OCI-LY1 (cell line): Measurements from ENCODE around the gene ZNF212.

Source experiments
- H2AFZ ChIP-seq: fragments of 200-600 bp; sonication (generic), shearing (Covaris generic); 2 replicates; pipeline ENCODE4 v1.6.0; 2014; ENCODE audit warnings: antibody characterized with exemption, mild to moderate bottlenecking, low read length
- H3F3A ChIP-seq: fragments of 200-600 bp; sonication (generic), shearing (Covaris generic); 2 replicates; pipeline ENCODE4 v1.6.0; 2014; ENCODE audit warnings: mild to moderate bottlenecking, antibody characterized with exemption, low read length, moderate library complexity; ENCODE audit not compliant: insufficient read depth
- H3K27ac ChIP-seq: fragments of 200-600 bp; sonication (generic); 2 replicates; pipeline ENCODE4 v1.5.1; 2014; ENCODE audit warnings: low read length, mixed run types, mild to moderate bottlenecking, low read depth; ENCODE audit not compliant: poor library complexity, severe bottlenecking
- H3K27me3 ChIP-seq: fragments of 200-600 bp; sonication (generic); 2 replicates; pipeline ENCODE4 v1.6.0; 2014; ENCODE audit warnings: antibody characterized with exemption, mild to moderate bottlenecking, low read length, moderate library complexity; ENCODE audit not compliant: insufficient read depth
- H3K36me3 ChIP-seq: fragments of 200-600 bp; sonication (generic); 2 replicates; pipeline ENCODE4 v1.6.1; 2014; ENCODE audit warnings: mild to moderate bottlenecking, antibody characterized with exemption, low read length, moderate library complexity, mixed read lengths; ENCODE audit not compliant: insufficient read depth
- H3K4me1 ChIP-seq: fragments of 200-600 bp; sonication (generic); 2 replicates; pipeline ENCODE4 v1.5.1; 2014; ENCODE audit warnings: mild to moderate bottlenecking, low read length, moderate library complexity; ENCODE audit not compliant: insufficient read depth, severe bottlenecking
- H3K4me2 ChIP-seq: fragments of 200-600 bp; sonication (generic), shearing (Covaris generic); 2 replicates; pipeline ENCODE4 v1.6.1; 2014; ENCODE audit warnings: low read length
- H3K4me3 ChIP-seq: fragments of 200-600 bp; sonication (generic); 2 replicates; pipeline ENCODE4 v1.5.1; 2014; ENCODE audit warnings: low read length, low read depth, mild to moderate bottlenecking, mixed read lengths; ENCODE audit not compliant: poor library complexity, severe bottlenecking
- H3K79me2 ChIP-seq: fragments of 200-600 bp; shearing (Covaris generic); 2 replicates; pipeline ENCODE4 v1.6.1; 2016; ENCODE audit warnings: mixed run types, low read length, mixed read lengths; ENCODE audit not compliant: insufficient read depth
- H3K9ac ChIP-seq: fragments of 200-600 bp; sonication (generic), shearing (Covaris generic); 2 replicates; pipeline ENCODE4 v1.6.1; 2014; ENCODE audit warnings: mild to moderate bottlenecking, low read length, mixed read lengths
- H3K9me2 ChIP-seq: fragments of 200-600 bp; sonication (generic), shearing (Covaris generic); 2 replicates; pipeline ENCODE4 v1.6.1; 2014; ENCODE audit warnings: low read depth, mild to moderate bottlenecking, low read length, mixed read lengths
- H3K9me3 ChIP-seq: fragments of 200-600 bp; shearing (Covaris generic); 2 replicates; pipeline ENCODE4 v1.6.1; 2014; ENCODE audit warnings: low read length, mixed read lengths
- H4K20me1 ChIP-seq: fragments of 200-600 bp; sonication (generic), shearing (Covaris generic); 2 replicates; pipeline ENCODE4 v1.6.0; 2016; ENCODE audit warnings: mild to moderate bottlenecking, low read length; ENCODE audit not compliant: insufficient read depth
- CTCF ChIP-seq: fragments of 200-600 bp; sonication (generic), shearing (Covaris generic); IDR thresholded peaks from 2 replicates; pipeline ENCODE4 v1.5.1; 2017; ENCODE audit warnings: mild to moderate bottlenecking, antibody characterized with exemption, low read length, moderate library complexity, mixed read lengths
- EZH2 ChIP-seq: fragments of 200-600 bp; sonication (generic), shearing (Covaris generic); IDR thresholded peaks from 2 replicates; pipeline ENCODE4 v1.8.0; 2017; ENCODE audit warnings: borderline replicate concordance, mixed run types, mild to moderate bottlenecking, antibody characterized with exemption, low read length, moderate library complexity, mixed read lengths

The ZNF212 gene

GRCh38 chr7:149287622-149288021, 48.2 kb downstream of the ZNF212 start:
- H3F3A ChIP-seq, result no peaks in the 10 kb centered on the region
- H3K9me2 ChIP-seq, result no peaks in the 10 kb centered on the region
- no peak overlapping the region for H3K4me2 ChIP-seq
- no peaks in the 10 kb centered on the region for H4K20me1 ChIP-seq
- no peaks in the 10 kb centered on the region for H3K9me3 ChIP-seq
- peaks cover 44% of the 10 kb centered on the region for H3K4me1 ChIP-seq
- no peak overlapping the region for H3K27ac ChIP-seq
- TF ChIP-seq EZH2 (no peak), CTCF (no peak)
- H2AFZ ChIP-seq, result no peak overlapping the region
- no peaks in the 10 kb centered on the region for H3K79me2 ChIP-seq
- peaks cover 9% of the 10 kb centered on the region; the same call in 1 of the 2 replicates for H3K36me3 ChIP-seq
- no peak overlapping the region for H3K4me3 ChIP-seq
- no peaks in the 10 kb centered on the region for H3K27me3 ChIP-seq
- H3K9ac ChIP-seq, result no peak overlapping the region

- TF ChIP-seq CTCF, result no peak
- Histone ChIP-seq H2AFZ (no peak overlapping the region), H3K27me3 (no peaks in the 10 kb centered on the region), H3K36me3 (peaks cover 9% of the 10 kb centered on the region; the same call in 1 of the 2 replicates), H3K4me1 (peaks cover 37% of the 10 kb centered on the region), H3K79me2 (no peaks in the 10 kb centered on the region), H3K9me2 (no peaks in the 10 kb centered on the region), H3K9me3 (no peaks in the 10 kb centered on the region), H3K27ac (no peak overlapping the region), H4K20me1 (no peaks in the 10 kb centered on the region), H3K4me3 (no peak overlapping the region), H3F3A (no peaks in the 10 kb centered on the region), H3K4me2 (no peak overlapping the region), H3K9ac (no peak overlapping the region)
Observed at GRCh38 chr7:149289262-149289661, 49.8 kb downstream of the ZNF212 start.

- H3K4me3 ChIP-seq, result no peak overlapping the region
- no peaks in the 10 kb centered on the region for H3K9me3 ChIP-seq
- H3K36me3 ChIP-seq, result peaks cover 12% of the 10 kb centered on the region; the same call in 1 of the 2 replicates
- no peaks in the 10 kb centered on the region for H3F3A ChIP-seq
- H3K4me2 ChIP-seq, result no peak overlapping the region
- no peak overlapping the region for H2AFZ ChIP-seq
- no peaks in the 10 kb centered on the region for H3K79me2 ChIP-seq
- no peak overlapping the region for H3K9ac ChIP-seq
- no peaks in the 10 kb centered on the region for H3K27me3 ChIP-seq
- no peak overlapping the region for H3K27ac ChIP-seq
- H4K20me1 ChIP-seq, result no peaks in the 10 kb centered on the region
- TF ChIP-seq EZH2 (no peak), CTCF (no peak)
- H3K9me2 ChIP-seq, result no peaks in the 10 kb centered on the region
- H3K4me1 ChIP-seq, result peaks cover 31% of the 10 kb centered on the region
Observed at GRCh38 chr7:149289856-149290255, 50.4 kb downstream of the ZNF212 start.
